Superior temporal gyrus (tissue), 1 donor: ENCODE results near the gene PIP5K1C.

Experiments used
- DNase-seq: peaks from one replicate; pipeline ENCODE4 v3.0.0-alpha.2; 2016; ENCODE audit errors: extremely low spot score

Gene PIP5K1C

GRCh38 chr19:3609779-3610719 lies 90.2 kb downstream of the PIP5K1C start:
- DNase-seq = no peak

GRCh38 chr19:3608750-3609322 lies 91.4 kb downstream of the PIP5K1C start:
- DNase-seq = no peak

GRCh38 chr19:3608079-3608641 lies 92.1 kb downstream of the PIP5K1C start:
- DNase-seq = no peak

GRCh38 chr19:3607303-3608078 lies 92.8 kb downstream of the PIP5K1C start:
- DNase-seq = no peak

- DNase-seq = no peak
Observed at GRCh38 chr19:3606690-3607289, 93.5 kb downstream of the PIP5K1C start, which contains the start of gene TBXA2R. Gene TBXA2R, minus strand, starts transcription at chr19:3606875. Its CDS starts 6,241 bp downstream, at chr19:3600634.

GRCh38 chr19:3606174-3606689 lies 94.0 kb downstream of the PIP5K1C start:
- DNase-seq = no peak

GRCh38 chr19:3605770-3606169 lies 94.5 kb downstream of the PIP5K1C start:
- DNase-seq = no peak

- DNase-seq = no peak
Observed at GRCh38 chr19:3605361-3605760, 94.9 kb downstream of the PIP5K1C start.

- no peak for DNase-seq
Observed at GRCh38 chr19:3604987-3605343, 95.3 kb downstream of the PIP5K1C start.

GRCh38 chr19:3604227-3604986 lies 95.9 kb downstream of the PIP5K1C start:
- DNase-seq = no peak

GRCh38 chr19:3603121-3603811 lies 97.0 kb downstream of the PIP5K1C start:
- DNase-seq = no peak

- no peak for DNase-seq
Observed at GRCh38 chr19:3601021-3601420, 99.2 kb downstream of the PIP5K1C start.

GRCh38 chr19:3599776-3600187 lies 100.5 kb downstream of the PIP5K1C start:
- no peak for DNase-seq

GRCh38 chr19:3595521-3596061 lies 104.7 kb downstream of the PIP5K1C start:
- DNase-seq = no peak

GRCh38 chr19:3593156-3593555 lies 107.1 kb downstream of the PIP5K1C start:
- DNase-seq = no peak

GRCh38 chr19:3591876-3592613 lies 108.2 kb downstream of the PIP5K1C start:
- DNase-seq = no peak

- DNase-seq = no peak
Observed at GRCh38 chr19:3590991-3591659, 109.1 kb downstream of the PIP5K1C start.

- no peak for DNase-seq
Observed at GRCh38 chr19:3589949-3590348, 110.3 kb downstream of the PIP5K1C start.
